PC-9 (cell line): ENCODE measurements around the gene PPP1CB. TPM values are rescaled to one million over a fixed set of nuclear protein-coding genes. Genes with fewer than 3 reads are reported as not detected.
"Not testable (repeated sequence)": the region's sequence is repeated elsewhere in the genome, so short reads cannot be mapped to it uniquely, and the experiment has no call there.

Experiments
- BruUV-seq: library from RNA; stranded (reverse); fragments of 400-500 nt; replicated peaks from 2 replicates; lab custom pipeline; 2021; lab: Mats Ljungman, UMichigan
- CTCF ChIA-PET: fragments of 300-600 bp; sonication (Branson Sonifier 250); formaldehyde crosslinking; loops from one replicate; lab custom pipeline; 2022; ENCODE audit warnings: antibody characterized with exemption; lab: Charles Lee
- POLR2A ChIA-PET: fragments of 300-600 bp; sonication (Branson Sonifier 250); formaldehyde crosslinking; loops from one replicate; lab custom pipeline; 2022; ENCODE audit warnings: antibody characterized with exemption; ENCODE audit not compliant: unreplicated experiment; lab: Charles Lee
- DNase-seq, 2 experiments: peaks; one replicate each; pipeline versions ENCODE4 v3.0.0 to v3.0.0-alpha.2; 2015 to 2022; ENCODE audit warnings: mixed read lengths in 1 of 2
- H2AFZ ChIP-seq: fragments of 200-600 bp; sonication (generic); 2 replicates; pipeline ENCODE4 v1.8.1; 2017; ENCODE audit warnings: antibody characterized with exemption
- H3F3A ChIP-seq: fragments of 200-600 bp; sonication (generic); 2 replicates; pipeline ENCODE4 v1.8.1; 2017; ENCODE audit warnings: antibody characterized with exemption, mild to moderate bottlenecking, low read depth; ENCODE audit not compliant: insufficient read depth
- H3K27ac ChIP-seq: fragments of 200-600 bp; sonication (generic); 2 replicates; pipeline ENCODE4 v1.6.1; 2016; ENCODE audit warnings: mixed run types
- H3K27me3 ChIP-seq: fragments of 200-600 bp; sonication (generic); 2 replicates; pipeline ENCODE4 v1.6.1; 2016; ENCODE audit warnings: low read depth, mixed run types; ENCODE audit not compliant: insufficient read depth
- H3K36me3 ChIP-seq: fragments of 200-600 bp; sonication (generic); 2 replicates; pipeline ENCODE4 v1.6.1; 2016; ENCODE audit warnings: low read depth, mixed run types
- H3K4me1 ChIP-seq: fragments of 200-600 bp; sonication (generic); replicated peaks from 2 replicates; pipeline ENCODE4 v1.6.1; 2016; ENCODE audit warnings: mixed run types; ENCODE audit not compliant: insufficient read depth
- H3K4me2 ChIP-seq: fragments of 200-600 bp; sonication (generic); 2 replicates; pipeline ENCODE4 v1.6.1; 2017; ENCODE audit warnings: mixed run types
- H3K4me3 ChIP-seq: fragments of 200-600 bp; sonication (generic); 2 replicates; pipeline ENCODE4 v1.6.1; 2016; ENCODE audit warnings: mixed run types
- H3K79me2 ChIP-seq: fragments of 200-600 bp; sonication (generic); 2 replicates; pipeline ENCODE4 v1.6.1; 2017; ENCODE audit warnings: low read depth, mixed run types
- H3K9me2 ChIP-seq: fragments of 200-600 bp; sonication (generic); 2 replicates; pipeline ENCODE4 v1.8.1; 2017; ENCODE audit warnings: mild to moderate bottlenecking; ENCODE audit not compliant: insufficient read depth
- H3K9me3 ChIP-seq: fragments of 200-600 bp; sonication (generic); 2 replicates; pipeline ENCODE4 v1.8.1; 2016; ENCODE audit warnings: low read depth; ENCODE audit not compliant: insufficient read depth
- H4K20me1 ChIP-seq: fragments of 200-600 bp; sonication (generic); 2 replicates; pipeline ENCODE4 v1.8.1; 2017; ENCODE audit not compliant: insufficient read depth
- EZH2 ChIP-seq: fragments of 200-600 bp; sonication (generic); IDR thresholded peaks from 2 replicates; pipeline ENCODE4 v1.8.0; 2017; ENCODE audit warnings: antibody characterized with exemption, low read depth
- intact Hi-C: fragments of 100-400 bp; cut with micrococcal nuclease; formaldehyde crosslinking; loops from one replicate; pipeline ENCODE4 v1.10.0; 2022; ENCODE audit not compliant: unreplicated experiment
- total RNA-seq: library from RNA; stranded (reverse); gene quantifications from 2 replicates; pipeline ENCODE4 v1.2.3, GENCODE V29; 2021
- TF ChIP-seq, protein P1 (sequence below): fragments of 200-600 bp; sonication (generic); conservative IDR thresholded peaks from 2 replicates; pipeline ENCODE4 v1.6.1; 2017; ENCODE audit warnings: mixed run types, antibody characterized with exemption, mild to moderate bottlenecking, moderate library complexity

Gene PPP1CB
- total RNA-seq, 1 experiment from 2014 or later, result 231 TPM

DNA sequence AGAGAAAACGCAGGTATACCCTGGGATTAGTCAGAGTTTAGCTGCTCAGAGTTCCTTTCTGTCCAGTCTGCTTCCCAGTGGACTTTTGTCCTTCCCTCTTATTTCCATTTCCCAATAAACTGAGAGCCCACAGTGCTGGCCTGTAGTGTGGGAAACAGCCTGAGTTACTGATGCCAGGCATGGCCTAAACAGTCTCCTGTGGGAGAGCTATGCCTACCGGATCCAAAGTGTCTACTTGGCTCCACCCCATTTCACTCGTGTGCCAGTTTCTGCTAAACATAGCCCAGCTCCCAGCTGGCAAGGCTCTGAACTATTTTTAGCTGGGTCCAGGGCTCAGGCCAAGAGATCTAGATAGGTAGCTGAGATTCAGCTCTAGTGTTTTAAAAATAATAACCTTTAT is 15.6 kb upstream of the PPP1CB start:
- intact Hi-C loops, result no loop called here
- no peaks in the 10 kb centered on the region for H3K27me3 ChIP-seq
- no peaks in the 10 kb centered on the region; the same call in 1 of the 2 replicates for H3F3A ChIP-seq
- H2AFZ ChIP-seq, result no peak overlapping the region
- H4K20me1 ChIP-seq, result no peaks in the 10 kb centered on the region
- TF ChIP-seq, protein P1, sequence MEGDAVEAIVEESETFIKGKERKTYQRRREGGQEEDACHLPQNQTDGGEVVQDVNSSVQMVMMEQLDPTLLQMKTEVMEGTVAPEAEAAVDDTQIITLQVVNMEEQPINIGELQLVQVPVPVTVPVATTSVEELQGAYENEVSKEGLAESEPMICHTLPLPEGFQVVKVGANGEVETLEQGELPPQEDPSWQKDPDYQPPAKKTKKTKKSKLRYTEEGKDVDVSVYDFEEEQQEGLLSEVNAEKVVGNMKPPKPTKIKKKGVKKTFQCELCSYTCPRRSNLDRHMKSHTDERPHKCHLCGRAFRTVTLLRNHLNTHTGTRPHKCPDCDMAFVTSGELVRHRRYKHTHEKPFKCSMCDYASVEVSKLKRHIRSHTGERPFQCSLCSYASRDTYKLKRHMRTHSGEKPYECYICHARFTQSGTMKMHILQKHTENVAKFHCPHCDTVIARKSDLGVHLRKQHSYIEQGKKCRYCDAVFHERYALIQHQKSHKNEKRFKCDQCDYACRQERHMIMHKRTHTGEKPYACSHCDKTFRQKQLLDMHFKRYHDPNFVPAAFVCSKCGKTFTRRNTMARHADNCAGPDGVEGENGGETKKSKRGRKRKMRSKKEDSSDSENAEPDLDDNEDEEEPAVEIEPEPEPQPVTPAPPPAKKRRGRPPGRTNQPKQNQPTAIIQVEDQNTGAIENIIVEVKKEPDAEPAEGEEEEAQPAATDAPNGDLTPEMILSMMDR, result no peak
- TF ChIP-seq EZH2, result no peak
- no TSS peak for BruUV-seq
- peaks cover 11% of the 10 kb centered on the region; the same call in 1 of the 2 replicates for H3K9me3 ChIP-seq
- POLR2A ChIA-PET, result no interaction called here
- H3K36me3 ChIP-seq, result no peaks in the 10 kb centered on the region
- peaks cover 8% of the 10 kb centered on the region for H3K4me1 ChIP-seq
- H3K79me2 ChIP-seq, result no peaks in the 10 kb centered on the region
- H3K4me2 ChIP-seq, result no peak overlapping the region
- H3K4me3 ChIP-seq, result no peak overlapping the region
- CTCF ChIA-PET, result no interaction called here
- no peaks in the 10 kb centered on the region for H3K9me2 ChIP-seq
- H3K27ac ChIP-seq, result no peak overlapping the region
- DNase-seq, result peak in 1 of 2 experiments; percentile 34

DNA sequence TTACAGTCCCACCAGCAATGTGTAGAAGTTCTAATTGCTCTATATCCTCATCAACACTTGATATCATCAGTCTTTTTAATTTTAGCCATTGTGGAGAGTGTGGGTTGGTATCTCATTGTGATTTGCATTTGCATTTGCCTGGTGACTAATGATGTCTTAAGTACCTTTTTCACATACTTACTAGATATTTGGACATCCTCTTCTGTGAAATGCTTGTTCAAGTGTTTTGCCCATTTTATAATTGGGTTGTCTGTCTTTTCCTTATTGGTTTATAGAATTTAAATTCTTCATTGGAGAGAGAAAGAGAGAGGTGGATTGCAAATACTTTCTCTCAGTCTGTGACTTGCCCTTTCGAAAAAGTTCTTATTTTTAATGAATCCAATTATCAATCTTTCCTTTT is 14.0 kb upstream of the PPP1CB start:
- H3K4me1 ChIP-seq, result peaks cover 8% of the 10 kb centered on the region
- no peaks in the 10 kb centered on the region for H3K79me2 ChIP-seq
- no peak for TF ChIP-seq EZH2
- TF ChIP-seq, protein P1, result no peak
- no peak overlapping the region for H3K4me3 ChIP-seq
- peak in 1 of 2 experiments; percentile 25 for DNase-seq
- H3F3A ChIP-seq, result no peaks in the 10 kb centered on the region; the same call in 1 of the 2 replicates
- no peaks in the 10 kb centered on the region for H4K20me1 ChIP-seq
- H3K9me2 ChIP-seq, result no peaks in the 10 kb centered on the region
- CTCF ChIA-PET, result no interaction called here
- POLR2A ChIA-PET, result no interaction called here
- no peak overlapping the region for H3K27ac ChIP-seq
- no TSS peak for BruUV-seq
- H3K9me3 ChIP-seq, result peaks cover 11% of the 10 kb centered on the region; the same call in 1 of the 2 replicates
- H3K4me2 ChIP-seq, result no peak overlapping the region
- no peaks in the 10 kb centered on the region for H3K27me3 ChIP-seq
- H3K36me3 ChIP-seq, result no peaks in the 10 kb centered on the region
- intact Hi-C loops, result no loop called here
- no peak overlapping the region for H2AFZ ChIP-seq

DNA sequence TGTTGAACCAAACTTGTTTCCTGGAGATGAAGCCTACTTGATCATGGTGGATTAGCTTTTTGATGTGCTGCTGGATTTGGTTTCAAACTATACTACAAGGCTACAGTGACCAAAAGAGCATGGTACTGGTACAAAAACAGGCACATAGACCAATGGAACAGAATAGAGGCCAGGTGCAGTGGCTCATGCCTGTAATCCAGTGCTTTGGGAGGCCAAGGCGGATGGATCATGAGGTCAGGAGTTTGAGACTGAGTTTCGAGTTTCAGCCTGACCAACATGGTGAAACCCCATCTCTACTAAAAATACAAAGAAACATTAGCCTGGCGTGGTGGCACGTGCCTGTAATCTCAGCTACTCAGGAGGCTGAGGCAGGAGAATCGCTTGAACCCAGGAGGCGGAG is 9.0 kb upstream of the PPP1CB start:
- H3K4me1 ChIP-seq, DNase-seq, H3K4me2 ChIP-seq, H3K9me2 ChIP-seq, H3K27me3 ChIP-seq, H3K4me3 ChIP-seq, H3K79me2 ChIP-seq, H4K20me1 ChIP-seq, BruUV-seq, POLR2A ChIA-PET, H3K36me3 ChIP-seq, H3K9me3 ChIP-seq, H3K27ac ChIP-seq, CTCF ChIA-PET, intact Hi-C loops, H3F3A ChIP-seq, H2AFZ ChIP-seq: not testable (repeated sequence)

DNA sequence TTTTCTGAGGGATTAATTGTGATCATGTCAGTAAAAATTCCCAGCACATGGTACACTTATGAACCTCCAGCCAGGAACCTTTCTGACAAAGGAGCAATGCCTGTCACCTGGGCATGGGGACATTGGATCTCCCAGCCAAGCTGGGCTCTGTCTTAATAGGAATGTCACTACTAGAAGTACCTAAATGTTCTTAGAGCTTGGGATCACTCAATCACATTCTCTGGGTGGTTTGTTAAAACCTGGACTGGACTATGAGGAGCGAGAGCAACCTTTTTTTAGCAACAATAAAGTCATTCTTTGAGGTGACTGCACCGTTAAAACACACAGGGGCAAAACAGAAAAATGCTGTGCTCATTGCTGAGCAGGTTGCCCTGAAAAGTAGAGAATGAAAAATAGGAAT is 6.4 kb upstream of the PPP1CB start:
- no peaks in the 10 kb centered on the region for H3K9me3 ChIP-seq
- H3K4me3 ChIP-seq, result no peak overlapping the region
- ChIA-PET CTCF (no interaction called here), POLR2A (no interaction called here)
- peaks cover 13% of the 10 kb centered on the region for H3K4me1 ChIP-seq
- intact Hi-C loops, result no loop called here
- BruUV-seq, result no TSS peak
- no peaks in the 10 kb centered on the region for H3K36me3 ChIP-seq
- no peaks in the 10 kb centered on the region for H3K27me3 ChIP-seq
- H3K4me2 ChIP-seq, result no peak overlapping the region
- H3F3A ChIP-seq, result peaks cover 7% of the 10 kb centered on the region
- H2AFZ ChIP-seq, result no peak overlapping the region
- no peak for DNase-seq
- H3K9me2 ChIP-seq, result no peaks in the 10 kb centered on the region
- H3K79me2 ChIP-seq, result peaks cover 5% of the 10 kb centered on the region
- H4K20me1 ChIP-seq, result no peaks in the 10 kb centered on the region
- TF ChIP-seq EZH2, result no peak
- TF ChIP-seq, protein P1, result no peak
- H3K27ac ChIP-seq, result no peak overlapping the region
